Body of pancreas (tissue), 4 donors: Measurements from ENCODE around the gene HRH1.

Experiments used
- POLR2A ChIP-seq, 3 donors: fragments of 450-650 bp; IDR thresholded peaks; one replicate each; pipeline ENCODE4 v1.6.1; 2016; ENCODE audit warnings: antibody characterized with exemption in 3 of 3, mild to moderate bottlenecking in 2 of 3
- TF ChIP-seq, protein P1 (sequence below), 7 experiments: fragments of 450-650 bp in 4 of 7; fragments of 200-600 bp in 3 of 7; sonication (generic) in 3 of 7; IDR thresholded peaks; one replicate each; pipeline ENCODE4 v1.5.1; 2016 to 2019; ENCODE audit warnings: antibody characterized with exemption in 7 of 7

DNA sequence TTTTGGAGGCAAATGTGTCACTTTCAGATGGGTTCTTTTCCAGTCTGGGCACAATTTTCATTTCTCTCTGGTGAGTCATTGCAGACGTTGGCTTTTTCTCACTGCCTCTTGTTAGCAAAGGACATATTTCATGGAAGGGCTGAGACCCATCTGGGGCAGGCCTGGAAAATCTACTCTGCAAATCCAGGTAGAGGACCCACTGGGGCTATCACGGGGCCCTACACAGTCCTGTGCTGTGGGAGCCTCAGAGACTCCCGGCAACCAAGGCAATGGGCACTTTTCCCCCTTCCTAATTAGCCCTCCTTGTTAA, 58.0 kb downstream of the HRH1 start:
- TF ChIP-seq POLR2A (IDR thresholded peaks at IDR 0.05), result no peak
- TF ChIP-seq, protein P1, sequence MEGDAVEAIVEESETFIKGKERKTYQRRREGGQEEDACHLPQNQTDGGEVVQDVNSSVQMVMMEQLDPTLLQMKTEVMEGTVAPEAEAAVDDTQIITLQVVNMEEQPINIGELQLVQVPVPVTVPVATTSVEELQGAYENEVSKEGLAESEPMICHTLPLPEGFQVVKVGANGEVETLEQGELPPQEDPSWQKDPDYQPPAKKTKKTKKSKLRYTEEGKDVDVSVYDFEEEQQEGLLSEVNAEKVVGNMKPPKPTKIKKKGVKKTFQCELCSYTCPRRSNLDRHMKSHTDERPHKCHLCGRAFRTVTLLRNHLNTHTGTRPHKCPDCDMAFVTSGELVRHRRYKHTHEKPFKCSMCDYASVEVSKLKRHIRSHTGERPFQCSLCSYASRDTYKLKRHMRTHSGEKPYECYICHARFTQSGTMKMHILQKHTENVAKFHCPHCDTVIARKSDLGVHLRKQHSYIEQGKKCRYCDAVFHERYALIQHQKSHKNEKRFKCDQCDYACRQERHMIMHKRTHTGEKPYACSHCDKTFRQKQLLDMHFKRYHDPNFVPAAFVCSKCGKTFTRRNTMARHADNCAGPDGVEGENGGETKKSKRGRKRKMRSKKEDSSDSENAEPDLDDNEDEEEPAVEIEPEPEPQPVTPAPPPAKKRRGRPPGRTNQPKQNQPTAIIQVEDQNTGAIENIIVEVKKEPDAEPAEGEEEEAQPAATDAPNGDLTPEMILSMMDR (IDR thresholded peaks at IDR 0.05), result no peak
